SW480 (cell line): ENCODE data around the gene RBM5.
"Not testable (repeated sequence)": the region's sequence is repeated elsewhere in the genome, so short reads cannot be mapped to it uniquely, and the experiment has no call there.

Experiments
- DNase-seq: peaks from one replicate; pipeline ENCODE4 v3.0.0-alpha.2; 2016; ENCODE audit warnings: low spot score

RBM5 gene

DNA sequence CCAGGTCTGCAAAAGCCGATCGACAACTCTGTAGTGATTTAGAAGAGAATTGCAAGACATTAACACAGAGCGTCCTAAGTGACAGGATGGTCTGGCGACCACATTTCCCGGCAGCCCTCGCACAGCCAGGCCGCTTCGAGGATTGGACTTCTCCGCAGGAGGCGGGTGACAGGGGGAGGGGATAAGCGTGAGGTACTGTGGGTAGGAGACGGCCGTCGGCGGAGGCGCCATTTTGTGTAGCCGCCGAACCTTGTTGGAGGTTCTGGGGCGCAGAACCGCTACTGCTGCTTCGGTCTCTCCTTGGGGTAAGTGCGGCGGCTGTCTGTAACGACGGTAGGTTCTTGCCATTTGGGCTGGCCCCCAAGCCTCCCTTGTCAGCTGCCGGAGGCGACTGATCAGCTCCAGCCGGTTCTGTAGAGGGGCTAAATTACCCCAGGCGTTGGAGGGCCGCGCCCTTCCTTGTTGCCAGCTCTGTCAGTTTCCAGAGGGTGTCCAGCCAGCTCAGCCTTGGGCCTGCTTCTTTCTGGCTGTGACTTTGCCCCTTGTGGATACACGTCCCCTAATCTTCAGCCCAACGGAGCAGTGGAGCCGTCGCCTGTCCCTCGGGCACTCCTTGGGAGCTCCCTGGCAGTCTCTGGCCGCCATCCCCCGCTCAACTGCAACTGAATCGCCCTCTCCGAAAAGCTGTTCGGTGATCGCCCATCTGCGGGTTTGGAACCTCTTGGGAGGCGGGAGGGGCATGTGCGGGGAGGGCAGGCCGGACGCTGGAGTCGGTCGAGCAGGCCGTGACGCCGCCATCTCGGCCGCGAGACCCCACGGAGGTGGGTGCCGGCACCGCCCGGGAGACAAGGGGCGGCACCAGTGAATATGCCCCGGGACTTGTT is at the start of gene RBM5:
Gene RBM5 (plus strand): TSS at position 195 of the 884 bp plus-strand sequence. CDS start 1,516 bp downstream, outside the sequence.
- peak; percentile 94 for DNase-seq

DNA sequence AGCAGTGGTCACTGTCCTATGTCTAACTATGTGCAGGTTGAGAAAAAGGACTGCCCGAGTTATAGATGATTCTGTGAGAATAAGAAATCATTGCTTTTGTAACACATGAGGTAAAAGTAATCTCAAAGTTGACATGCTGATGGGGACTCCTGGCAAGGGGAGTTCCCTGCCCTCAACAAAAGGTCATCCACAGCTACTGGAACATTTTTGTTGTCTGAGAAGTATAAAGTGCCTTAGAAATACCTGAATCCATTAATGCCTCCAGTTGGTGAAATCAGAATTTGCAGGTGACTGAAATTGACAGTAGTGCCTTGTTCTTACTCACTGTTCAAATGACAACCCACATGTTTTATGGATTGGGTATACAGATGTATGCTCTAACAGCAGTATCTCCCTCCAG is 43.7 kb upstream of the RBM5 start:
- DNase-seq: no peak

DNA sequence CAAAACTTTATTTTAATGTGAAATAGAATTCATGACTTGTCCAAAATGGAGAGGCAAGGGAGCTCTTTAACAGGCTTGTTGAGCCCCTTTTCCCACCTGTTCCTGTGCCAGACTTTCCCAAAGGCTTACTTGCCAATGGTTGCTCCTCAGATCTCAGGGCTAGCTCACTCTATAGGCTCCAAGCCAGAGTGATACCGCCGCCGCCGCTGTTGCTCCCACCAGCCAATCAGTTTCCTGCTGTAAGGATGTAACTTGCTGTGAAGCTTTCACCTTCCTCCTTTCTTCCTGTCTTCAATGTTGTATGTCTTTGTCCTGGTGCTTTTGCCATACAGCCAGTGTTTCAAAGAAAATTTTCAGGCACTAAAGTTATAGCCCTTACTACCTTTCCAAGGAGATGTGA is 41.3 kb upstream of the RBM5 start:
- no peak for DNase-seq

GRCh38 chr3:50050361-50050760 is 38.4 kb upstream of the RBM5 start:
- peak; percentile 25 for DNase-seq

DNA sequence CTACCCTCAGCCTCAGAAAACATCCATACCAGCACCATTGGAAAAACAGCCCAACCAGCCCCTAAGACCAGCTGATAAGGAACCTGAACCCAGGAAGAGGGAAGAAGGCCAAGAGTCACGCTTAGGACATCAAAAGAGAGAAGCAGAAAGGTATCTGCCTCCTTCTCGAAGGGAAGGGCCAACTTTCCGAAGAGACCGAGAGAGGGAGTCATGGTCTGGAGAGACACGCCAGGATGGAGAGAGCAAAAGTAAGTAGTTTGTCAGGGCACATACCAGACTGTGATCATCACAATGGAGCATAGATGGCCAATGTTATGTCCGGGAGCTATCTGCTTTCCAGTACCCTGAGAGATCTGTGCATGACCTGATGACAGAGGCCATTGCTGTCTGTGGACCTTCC is 31.0 kb upstream of the RBM5 start:
- no peak for DNase-seq

- DNase-seq: peak; percentile 42
These were observed 20.6 kb upstream of the RBM5 start for GRCh38 chr3:50068134-50068533.

DNA sequence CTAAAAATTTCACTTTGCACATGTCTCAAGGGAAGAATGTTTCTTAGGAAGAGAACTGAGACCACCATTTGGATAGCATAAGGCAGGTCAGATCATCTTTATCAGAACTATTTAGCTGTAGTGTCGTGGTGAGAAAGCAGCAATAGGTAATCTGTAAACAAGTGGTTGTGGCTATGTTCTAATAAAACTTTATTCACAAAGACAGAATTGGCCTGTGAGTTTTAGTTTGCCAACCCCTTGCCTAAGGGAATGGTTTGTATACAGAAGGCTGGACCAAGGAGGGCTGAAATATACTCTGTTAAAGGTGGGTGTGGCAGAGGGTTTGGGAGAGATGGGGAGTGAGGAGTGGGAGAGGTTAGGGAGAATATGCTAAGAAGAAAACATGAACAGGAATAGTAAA is 10.6 kb upstream of the RBM5 start:
- no peak for DNase-seq

GRCh38 chr3:50078622-50079021 is 10.1 kb upstream of the RBM5 start:
- no peak for DNase-seq

DNA sequence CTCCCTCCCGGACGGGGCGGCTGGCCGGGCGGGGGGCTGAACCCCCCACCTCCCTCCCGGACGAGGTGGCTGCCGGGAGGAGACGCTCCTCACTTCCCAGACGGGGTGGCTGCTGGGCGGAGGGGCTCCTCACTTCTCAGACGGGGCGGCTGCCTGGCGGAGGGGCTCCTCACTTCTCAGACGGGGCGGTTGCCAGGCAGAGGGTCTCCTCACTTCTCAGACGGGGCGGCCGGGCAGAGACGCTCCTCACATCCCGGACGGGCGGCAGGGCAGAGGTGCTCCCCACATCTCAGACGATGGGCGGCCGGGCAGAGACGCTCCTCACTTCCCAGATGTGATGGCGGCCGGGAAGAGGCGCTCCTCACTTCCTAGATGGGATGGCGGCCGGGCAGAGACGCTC is 3.8 kb upstream of the RBM5 start:
- not testable (repeated sequence) for DNase-seq

DNA sequence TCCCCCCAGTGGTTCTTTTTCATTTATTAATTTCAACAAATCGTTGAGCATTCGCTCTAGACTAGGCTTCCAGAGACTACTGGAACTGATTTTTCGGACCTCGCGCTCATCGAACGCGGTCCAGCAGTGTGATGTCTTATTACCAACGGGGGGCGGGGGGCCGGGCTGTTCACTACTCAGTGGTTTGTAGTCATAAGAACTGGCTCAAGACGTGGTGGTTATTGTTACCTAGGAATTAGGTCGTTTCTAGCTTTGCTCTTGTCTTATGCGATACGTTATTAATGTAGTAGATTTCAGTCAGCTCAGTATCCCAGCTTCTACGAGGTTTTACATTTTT is 858 bp downstream of the RBM5 start:
- no peak for DNase-seq

DNA sequence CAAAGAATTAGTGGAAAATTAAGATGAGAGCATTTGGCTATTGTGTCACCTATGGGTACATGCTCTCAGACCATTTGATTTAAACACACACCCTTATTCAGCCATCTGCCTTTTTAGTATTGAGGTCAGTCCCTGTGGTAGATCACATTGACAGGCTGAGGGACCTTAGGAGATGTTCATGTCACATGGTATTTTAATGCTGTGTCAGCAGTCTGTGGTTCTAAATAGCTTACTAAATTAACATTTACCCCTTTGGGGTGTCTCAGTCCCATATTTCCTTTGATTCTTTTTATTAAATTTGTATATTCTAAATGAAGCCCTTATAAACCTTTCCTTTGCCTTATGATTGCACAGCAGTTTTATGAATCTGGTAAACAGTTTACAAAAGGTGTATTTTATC is 2.3 kb downstream of the RBM5 start:
- DNase-seq: no peak

DNA sequence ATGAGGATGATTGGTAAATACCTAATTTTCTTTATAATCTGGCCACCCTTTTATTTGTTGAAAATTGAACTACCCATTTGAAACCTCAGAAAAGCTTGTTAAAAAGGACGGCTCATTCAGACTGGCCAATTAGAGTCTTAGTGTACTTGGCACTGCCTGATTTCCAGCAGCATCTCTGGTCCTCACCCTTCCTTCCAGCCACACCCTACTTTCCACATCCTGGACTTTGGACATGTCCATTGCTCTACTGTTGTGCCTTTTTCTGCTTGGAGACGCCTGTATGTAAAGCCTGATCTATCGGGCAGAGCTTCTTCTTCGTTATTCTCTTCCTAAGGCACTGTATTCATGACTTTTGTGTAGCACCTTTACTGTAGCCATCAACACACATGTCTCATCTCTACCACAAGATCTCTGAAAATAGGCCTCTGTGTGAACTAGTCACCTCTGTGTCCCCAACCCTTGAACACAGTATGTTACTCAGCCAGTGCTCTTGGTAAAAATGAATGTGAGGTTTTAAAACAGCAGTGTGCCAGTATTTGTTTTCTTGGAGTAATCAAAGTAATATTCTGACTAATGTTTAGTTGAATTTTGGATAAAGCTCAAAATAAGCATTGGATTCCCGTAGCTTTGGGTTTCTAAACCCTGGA is 6.8 kb downstream of the RBM5 start:
- DNase-seq: no peak

- DNase-seq: no peak
These were observed 11.7 kb downstream of the RBM5 start for GRCh38 chr3:50100386-50100785.

- no peak for DNase-seq
These were observed 12.5 kb downstream of the RBM5 start for GRCh38 chr3:50100956-50101845.

- DNase-seq: no peak
These were observed 13.8 kb downstream of the RBM5 start for GRCh38 chr3:50102558-50102957.

- no peak for DNase-seq
These were observed 23.0 kb downstream of the RBM5 start for GRCh38 chr3:50111757-50112156.

DNA sequence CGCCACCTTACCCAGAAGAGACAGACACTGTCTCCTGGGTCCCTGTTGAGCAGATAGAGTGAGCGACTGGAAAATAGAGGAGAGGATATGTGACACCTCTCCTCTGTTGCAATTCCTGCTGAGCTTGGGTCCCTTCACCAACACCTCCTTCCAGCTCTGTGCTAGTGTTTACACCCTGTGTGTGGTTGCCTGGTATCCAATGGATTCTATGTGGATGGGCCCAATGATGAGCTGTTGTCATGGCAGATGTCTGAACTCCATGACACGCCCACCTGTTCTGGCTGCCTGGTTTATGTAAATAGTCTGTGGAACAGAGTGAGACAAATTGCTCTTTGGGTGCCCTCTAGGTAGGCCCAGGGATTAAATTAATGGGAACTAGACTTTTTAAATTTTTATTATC is 23.7 kb downstream of the RBM5 start:
- no peak for DNase-seq

- no peak for DNase-seq
These were observed 28.4 kb downstream of the RBM5 start for GRCh38 chr3:50117120-50117519.

DNA sequence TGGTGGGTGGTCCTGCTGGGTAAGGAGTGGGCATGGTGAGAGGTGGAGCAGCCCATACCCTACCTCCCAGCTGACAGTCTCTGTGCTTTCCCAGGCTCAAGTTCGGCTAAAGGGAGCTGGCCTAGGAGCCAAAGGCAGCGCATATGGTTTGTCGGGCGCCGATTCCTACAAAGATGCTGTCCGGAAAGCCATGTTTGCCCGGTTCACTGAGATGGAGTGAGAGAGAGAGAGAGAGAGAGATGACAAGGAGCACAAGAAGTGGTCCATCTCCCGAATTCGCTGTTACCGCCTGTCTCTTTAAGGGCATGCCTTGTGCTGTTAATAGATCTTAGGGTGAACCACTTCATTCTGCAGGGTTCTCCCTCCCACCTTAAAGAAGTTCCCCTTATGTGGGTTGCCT is 29.5 kb downstream of the RBM5 start:
- DNase-seq: no peak

GRCh38 chr3:50119786-50120185 is 31.1 kb downstream of the RBM5 start:
- no peak for DNase-seq

- DNase-seq: no peak
These were observed 31.8 kb downstream of the RBM5 start for GRCh38 chr3:50120364-50121071.
